Naive thymus-derived CD4-positive, alpha-beta T cell (primary cell): ENCODE data around the gene CADPS. TPM values are rescaled to one million over a fixed set of nuclear protein-coding genes. Genes with fewer than 3 reads are reported as not detected.

Source experiments
- ATAC-seq: fragments of 150-1000 bp; cut with Tn5 transposase; 2 replicates; pipeline ENCODE4 v1.10.0; 2021; ENCODE audit warnings: mild to moderate bottlenecking, moderate library complexity
- CTCF ChIA-PET: fragments of 350-600 bp; sonication (Branson Sonifier 250); formaldehyde crosslinking; loops from one replicate; lab custom pipeline; 2021; ENCODE audit warnings: antibody characterized with exemption; lab: Charles Lee
- POLR2A ChIA-PET: fragments of 350-600 bp; sonication (Branson Sonifier 250); formaldehyde crosslinking; loops from one replicate; lab custom pipeline; 2021; ENCODE audit warnings: antibody characterized with exemption, inconsistent platforms; lab: Charles Lee
- DNase-seq, 9 donors: peaks; one replicate each; pipeline versions ENCODE4 v3.0.0 to v3.0.0-alpha.2; 2020 to 2022; ENCODE audit warnings: mixed read lengths in 1 of 9
- H3K27ac ChIP-seq: one replicate; pipeline ENCODE4 v1.7.0; 2013; ENCODE audit warnings: mild to moderate bottlenecking, low read depth, low read length, moderate library complexity
- H3K27me3 ChIP-seq, 2 donors: one replicate each; pipeline ENCODE4 v1.7.0; 2013; ENCODE audit warnings: low read length in 2 of 2, mild to moderate bottlenecking in 2 of 2, moderate library complexity in 2 of 2; ENCODE audit not compliant: control insufficient read depth in 2 of 2, insufficient read depth in 2 of 2
- H3K36me3 ChIP-seq, 3 experiments: 1 replicate in 2 of 3; 2 replicates in 1 of 3; pipeline ENCODE4 v1.7.0; 2013; ENCODE audit warnings: low read length in 3 of 3, mild to moderate bottlenecking in 3 of 3, moderate library complexity in 1 of 3; ENCODE audit not compliant: insufficient read depth in 3 of 3, control insufficient read depth in 2 of 3
- H3K4me1 ChIP-seq, 2 donors: one replicate each; pipeline ENCODE4 v1.7.0; 2013; ENCODE audit warnings: low read length in 2 of 2, mild to moderate bottlenecking in 2 of 2, moderate library complexity in 1 of 2; ENCODE audit not compliant: control insufficient read depth in 2 of 2, insufficient read depth in 2 of 2
- H3K4me3 ChIP-seq: 2 replicates; pipeline ENCODE4 v1.7.0; 2013; ENCODE audit warnings: mild to moderate bottlenecking, low read length
- H3K9me3 ChIP-seq, 3 experiments: 1 replicate in 2 of 3; 2 replicates in 1 of 3; pipeline ENCODE4 v1.7.0; 2013; ENCODE audit warnings: low read length in 3 of 3; ENCODE audit not compliant: control insufficient read depth in 2 of 3
- H3K27ac Mint-ChIP-seq, 9 donors: one replicate each; pipeline ENCODE4 v1.8.0; 2020 to 2022; ENCODE audit warnings: mixed read lengths in 9 of 9, mild to moderate bottlenecking in 8 of 9, moderate library complexity in 5 of 9, inconsistent platforms in 2 of 9
- H3K27me3 Mint-ChIP-seq, 5 donors: one replicate each; pipeline ENCODE4 v1.8.0; 2021 to 2022; ENCODE audit warnings: mixed read lengths in 5 of 5, mild to moderate bottlenecking in 1 of 5
- H3K36me3 Mint-ChIP-seq, 5 donors: one replicate each; pipeline ENCODE4 v1.8.0; 2020 to 2022; ENCODE audit warnings: mixed read lengths in 5 of 5, mild to moderate bottlenecking in 3 of 5, inconsistent platforms in 1 of 5
- H3K4me1 Mint-ChIP-seq, 7 donors: one replicate each; pipeline ENCODE4 v1.8.0; 2020 to 2022; ENCODE audit warnings: mixed read lengths in 7 of 7, mild to moderate bottlenecking in 3 of 7, inconsistent platforms in 1 of 7
- H3K4me3 Mint-ChIP-seq, 10 donors: one replicate each; pipeline ENCODE4 v1.8.0; 2020 to 2022; ENCODE audit warnings: mild to moderate bottlenecking in 10 of 10, mixed read lengths in 10 of 10, moderate library complexity in 6 of 10, inconsistent platforms in 2 of 10
- H3K9me3 Mint-ChIP-seq, 11 donors: one replicate each; pipeline ENCODE4 v1.8.0; 2020 to 2022; ENCODE audit warnings: mixed read lengths in 11 of 11, mild to moderate bottlenecking in 4 of 11, inconsistent platforms in 1 of 11, moderate library complexity in 1 of 11
- intact Hi-C, 2 donors: fragments of 100-400 bp; cut with micrococcal nuclease; formaldehyde crosslinking; loops; one replicate each; pipeline ENCODE4 v1.15.1; 2023
- polyA plus RNA-seq, 2 donors: library from polyadenylated mRNA; unstranded; fragments of 300-500 nt; fragmentation: Illumina TruSeq; gene quantifications; one replicate each; pipeline ENCODE4 v1.2.3, GENCODE V29; 2021
- total RNA-seq, 6 experiments: library from RNA in 5 of 6; stranded (reverse) in 5 of 6; gene quantifications; 1 replicate in 5 of 6; 2 replicates in 1 of 6; pipeline ENCODE4 v1.2.3 and lab custom pipeline; 2021 to 2026

CADPS gene
- total and polyA plus RNA-seq, 7 experiments from 2014 or later: not detected

GRCh38 chr3:62918131-62918530 is 42.9 kb upstream of the CADPS start:
- H3K4me1 ChIP-seq: no peaks in the 10 kb centered on the region
- ChIA-PET POLR2A (no interaction called here), CTCF (no interaction called here)
- H3K9me3 ChIP-seq: no peaks in the 10 kb centered on the region
- Mint-ChIP-seq H3K9me3 (peaks cover 0 to 16% (median 6%) of the 10 kb centered on the region in 11 donors), H3K4me3 (no peak overlapping the region), H3K4me1 (no peaks in the 10 kb centered on the region), H3K36me3 (peaks cover 0 to 6% (median 0%) of the 10 kb centered on the region in 5 donors), H3K27me3 (peaks cover 0 to 8% (median 0%) of the 10 kb centered on the region in 5 donors), H3K27ac (no peak overlapping the region)
- H3K4me3 ChIP-seq: no peak overlapping the region
- no peaks in the 10 kb centered on the region for H3K36me3 ChIP-seq
- ATAC-seq: no peak
- H3K27me3 ChIP-seq: no peaks in the 10 kb centered on the region
- H3K27ac ChIP-seq: no peak overlapping the region
- no peak for DNase-seq
- intact Hi-C loops: no loop called here

- Mint-ChIP-seq H3K36me3 (peaks cover 0 to 3% (median 0%) of the 10 kb centered on the region in 5 donors), H3K27ac (no peak overlapping the region), H3K9me3 (peaks cover 0 to 7% (median 4%) of the 10 kb centered on the region in 11 donors), H3K4me3 (no peak overlapping the region), H3K4me1 (peaks cover 0 to 1% (median 0%) of the 10 kb centered on the region in 7 donors), H3K27me3 (peaks cover 0 to 5% (median 0%) of the 10 kb centered on the region in 5 donors)
- Histone ChIP-seq H3K4me3 (no peak overlapping the region), H3K27ac (no peak overlapping the region), H3K36me3 (no peaks in the 10 kb centered on the region), H3K4me1 (no peaks in the 10 kb centered on the region), H3K9me3 (no peaks in the 10 kb centered on the region), H3K27me3 (no peaks in the 10 kb centered on the region)
- no peak for ATAC-seq
- intact Hi-C loops: no loop called here
- ChIA-PET POLR2A (no interaction called here), CTCF (no interaction called here)
- no peak for DNase-seq
Measured at GRCh38 chr3:62911526-62911925, 36.3 kb upstream of the CADPS start.

- no peaks in the 10 kb centered on the region for H3K4me1 ChIP-seq
- no peaks in the 10 kb centered on the region for H3K27me3 ChIP-seq
- H3K9me3 Mint-ChIP-seq: peaks cover 0 to 16% (median 2%) of the 10 kb centered on the region in 11 donors
- H3K36me3 Mint-ChIP-seq: peaks cover 0 to 3% (median 0%) of the 10 kb centered on the region in 5 donors
- POLR2A ChIA-PET: no interaction called here
- no peak overlapping the region for H3K27ac ChIP-seq
- peaks cover 0 to 1% (median 0%) of the 10 kb centered on the region in 7 donors for H3K4me1 Mint-ChIP-seq
- DNase-seq (no peak), ATAC-seq (no peak)
- H3K27ac Mint-ChIP-seq: no peak overlapping the region
- H3K4me3 ChIP-seq: no peak overlapping the region
- H3K9me3 ChIP-seq: no peaks in the 10 kb centered on the region
- intact Hi-C loops: no loop called here
- H3K27me3 Mint-ChIP-seq: peaks cover 0 to 8% (median 0%) of the 10 kb centered on the region in 5 donors
- no peak overlapping the region for H3K4me3 Mint-ChIP-seq
- CTCF ChIA-PET: no interaction called here
- no peaks in the 10 kb centered on the region for H3K36me3 ChIP-seq
Measured at GRCh38 chr3:62905331-62905730, 30.1 kb upstream of the CADPS start.

DNA sequence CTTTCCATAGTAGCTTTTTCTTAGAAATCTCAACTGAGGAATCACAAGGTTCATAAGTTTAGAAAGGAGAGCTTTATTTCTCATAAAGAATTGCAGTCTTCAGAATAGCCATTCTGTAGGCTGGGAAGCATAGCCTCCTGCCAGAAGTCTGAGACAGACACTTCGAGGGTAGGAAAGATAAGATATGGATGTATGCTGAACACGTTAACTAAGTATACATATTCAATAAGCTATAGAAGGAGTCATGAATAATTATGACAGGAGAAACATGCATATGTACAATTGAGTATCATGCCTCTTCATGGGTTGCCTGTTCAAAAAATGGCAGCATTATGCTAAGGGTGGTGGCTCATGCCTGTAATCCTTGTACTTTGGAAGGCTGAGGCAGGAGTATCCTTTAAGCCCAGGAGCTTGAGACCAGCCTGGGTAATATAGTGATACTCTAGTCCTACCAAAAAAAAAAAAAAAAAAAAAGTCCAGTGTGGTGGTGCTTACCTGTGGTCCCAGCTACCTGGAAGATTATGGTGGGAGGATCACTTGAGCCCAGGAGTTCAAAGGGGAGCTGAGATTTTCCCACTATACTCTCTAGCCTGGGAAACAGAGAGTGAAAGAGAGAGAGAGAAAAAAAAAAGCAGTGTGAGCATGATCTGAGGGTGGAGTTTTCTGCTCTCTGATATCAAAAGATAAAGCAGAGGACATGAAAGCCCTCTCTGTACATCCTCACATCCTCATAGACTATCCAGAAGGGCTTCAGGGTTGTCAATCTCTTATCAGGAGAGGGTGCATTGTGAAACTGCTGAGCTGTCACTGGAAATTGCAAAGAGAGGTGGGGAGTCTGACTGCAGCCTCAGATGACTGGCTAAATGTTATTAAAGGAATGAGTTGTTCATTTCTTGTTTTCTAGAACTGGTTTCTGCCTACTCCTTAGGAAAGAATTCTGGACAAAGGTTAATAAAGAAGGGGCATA is 23.6 kb upstream of the CADPS start:
- intact Hi-C loops: no loop called here
- DNase-seq (no peak), ATAC-seq (no peak)
- no peak overlapping the region for H3K27ac ChIP-seq
- H3K9me3 Mint-ChIP-seq: peaks cover 0 to 10% (median 0%) of the 10 kb centered on the region in 11 donors
- H3K9me3 ChIP-seq: no peaks in the 10 kb centered on the region
- H3K4me3 Mint-ChIP-seq: no peak overlapping the region
- POLR2A ChIA-PET: no interaction called here
- CTCF ChIA-PET: no interaction called here
- no peaks in the 10 kb centered on the region for H3K27me3 ChIP-seq
- H3K4me1 ChIP-seq: no peaks in the 10 kb centered on the region
- H3K36me3 Mint-ChIP-seq: no peaks in the 10 kb centered on the region
- H3K27me3 Mint-ChIP-seq: peaks cover 0 to 7% (median 0%) of the 10 kb centered on the region in 5 donors
- H3K4me3 ChIP-seq: no peak overlapping the region
- H3K27ac Mint-ChIP-seq: no peak overlapping the region
- H3K4me1 Mint-ChIP-seq: no peaks in the 10 kb centered on the region
- H3K36me3 ChIP-seq: no peaks in the 10 kb centered on the region

GRCh38 chr3:62895901-62896300 is 20.7 kb upstream of the CADPS start:
- CTCF ChIA-PET: no interaction called here
- intact Hi-C loops: no loop called here
- POLR2A ChIA-PET: no interaction called here

GRCh38 chr3:62892951-62893350 is 17.7 kb upstream of the CADPS start:
- H3K36me3 ChIP-seq: no peaks in the 10 kb centered on the region
- Mint-ChIP-seq H3K27ac (no peak overlapping the region), H3K4me3 (no peak overlapping the region), H3K27me3 (peaks cover 0 to 7% (median 0%) of the 10 kb centered on the region in 5 donors), H3K9me3 (peaks cover 0 to 10% (median 3%) of the 10 kb centered on the region in 11 donors), H3K4me1 (no peaks in the 10 kb centered on the region), H3K36me3 (no peaks in the 10 kb centered on the region)
- ChIA-PET POLR2A (no interaction called here), CTCF (no interaction called here)
- H3K27me3 ChIP-seq: no peaks in the 10 kb centered on the region
- H3K9me3 ChIP-seq: no peaks in the 10 kb centered on the region
- ATAC-seq: no peak
- intact Hi-C loops: no loop called here
- H3K4me3 ChIP-seq: no peak overlapping the region
- no peak overlapping the region for H3K27ac ChIP-seq
- DNase-seq: no peak
- H3K4me1 ChIP-seq: no peaks in the 10 kb centered on the region

More at GRCh38 chr3:62895901-62896300, 20.7 kb upstream of the CADPS start:
- H3K4me1 ChIP-seq: no peaks in the 10 kb centered on the region
- H3K36me3 ChIP-seq: no peaks in the 10 kb centered on the region
- ATAC-seq: no peak
- H3K27ac ChIP-seq: no peak overlapping the region
- DNase-seq: no peak
- Mint-ChIP-seq H3K27ac (no peak overlapping the region), H3K27me3 (peaks cover 0 to 7% (median 0%) of the 10 kb centered on the region in 5 donors), H3K36me3 (no peaks in the 10 kb centered on the region), H3K4me1 (no peaks in the 10 kb centered on the region), H3K9me3 (peaks cover 0 to 6% (median 0%) of the 10 kb centered on the region in 11 donors), H3K4me3 (no peak overlapping the region)
- no peak overlapping the region for H3K4me3 ChIP-seq
- H3K9me3 ChIP-seq: no peaks in the 10 kb centered on the region
- H3K27me3 ChIP-seq: no peaks in the 10 kb centered on the region
